SK-N-MC (cell line): Measurements from ENCODE around the gene NDUFS6.

Source experiments
- EZH2 ChIP-seq: fragments of 200-600 bp; sonication (generic); IDR thresholded peaks from one replicate; pipeline ENCODE4 v1.6.1; 2017; ENCODE audit warnings: antibody characterized with exemption
- POLR2AphosphoS5 ChIP-seq: IDR thresholded peaks from 2 replicates; pipeline ENCODE4 v1.6.1; 2012; ENCODE audit warnings: mild to moderate bottlenecking, low read depth, low read length, borderline replicate concordance

DNA sequence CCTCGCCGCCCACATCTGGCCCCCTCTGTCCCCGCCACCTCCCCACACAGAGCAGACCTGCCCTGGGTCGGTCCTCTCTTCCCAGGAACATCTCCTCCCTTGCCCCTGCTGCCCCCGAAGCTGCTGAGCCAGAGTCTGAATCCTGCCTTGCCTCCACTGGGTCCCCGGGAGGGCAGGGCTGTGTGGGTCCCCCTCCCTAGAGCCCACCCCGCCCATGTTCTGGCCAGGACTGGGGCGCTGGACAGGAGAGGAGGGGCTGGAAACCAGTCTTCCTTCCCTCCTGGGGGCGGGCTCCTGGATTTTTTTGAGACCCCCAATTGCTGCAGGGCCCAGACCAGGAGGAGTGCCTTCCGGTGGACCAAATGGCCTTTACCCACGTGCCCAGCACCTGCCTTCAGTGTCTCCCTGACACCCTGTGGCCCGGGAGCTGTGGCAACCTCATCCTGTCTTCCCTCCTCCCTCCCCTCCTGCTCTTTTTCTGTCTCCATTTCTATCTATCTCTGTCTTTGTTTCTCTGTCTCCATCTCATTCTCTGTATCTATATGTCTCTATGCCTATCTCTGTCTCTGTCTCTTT is 13.6 kb upstream of the NDUFS6 start:
- TF ChIP-seq POLR2AphosphoS5, result no peak
- no peak for TF ChIP-seq EZH2
